Skeletal muscle tissue (tissue), 4 donors: ENCODE data around the gene TMEM50A. TPM values are rescaled to one million over a fixed set of nuclear protein-coding genes. Genes with fewer than 3 reads are reported as not detected.
"Not testable (repeated sequence)": the region's sequence is repeated elsewhere in the genome, so short reads cannot be mapped to it uniquely, and the experiment has no call there.

Experiments
- H3K27ac ChIP-seq: one replicate; pipeline ENCODE4 v1.7.0; 2013; ENCODE audit warnings: mild to moderate bottlenecking, low read depth, low read length, inconsistent platforms
- H3K27me3 ChIP-seq, 3 donors: one replicate each; pipeline ENCODE4 v1.7.0; 2013; ENCODE audit warnings: low read length in 3 of 3; ENCODE audit not compliant: control insufficient read depth in 3 of 3, insufficient read depth in 3 of 3
- H3K36me3 ChIP-seq, 3 donors: one replicate each; pipeline ENCODE4 v1.7.0; 2013; ENCODE audit warnings: low read length in 3 of 3; ENCODE audit not compliant: control insufficient read depth in 3 of 3, insufficient read depth in 3 of 3
- H3K4me1 ChIP-seq, 3 donors: one replicate each; pipeline ENCODE4 v1.7.0; 2013; ENCODE audit warnings: low read length in 3 of 3, mild to moderate bottlenecking in 3 of 3; ENCODE audit not compliant: control insufficient read depth in 3 of 3, insufficient read depth in 3 of 3
- H3K4me3 ChIP-seq, 3 donors: one replicate each; pipeline ENCODE4 v1.7.0; 2013; ENCODE audit warnings: low read length in 3 of 3
- H3K9ac ChIP-seq, 3 donors: one replicate each; pipeline ENCODE4 v1.7.0; 2013; ENCODE audit warnings: low read length in 3 of 3, mild to moderate bottlenecking in 3 of 3, moderate library complexity in 2 of 3, low read depth in 1 of 3
- H3K9me3 ChIP-seq, 3 donors: one replicate each; pipeline ENCODE4 v1.7.0; 2013; ENCODE audit warnings: low read length in 3 of 3; ENCODE audit not compliant: control insufficient read depth in 3 of 3
- total RNA-seq: library from RNA; depleted of rRNA; stranded (reverse); fragments of >200 nt; gene quantifications from one replicate; pipeline ENCODE4 v1.2.3, GENCODE V29; 2014
- donor health status: Osteomylitis.

Gene TMEM50A
- total RNA-seq, 1 donor from 2014 or later = 72.0 TPM

- H3K36me3 ChIP-seq, H3K27me3 ChIP-seq, H3K27ac ChIP-seq, H3K9me3 ChIP-seq: not testable (repeated sequence)
- Histone ChIP-seq H3K4me1 (peaks cover 5 to 11% (median 5%) of the 10 kb centered on the region in 3 donors), H3K9ac (peak overlapping the region; percentile 29 to 79 (median 72)), H3K4me3 (peak overlapping the region; percentile 67 to 87 (median 81))
Measured at GRCh38 chr1:25336922-25337354, 1.2 kb upstream of the TMEM50A start.

- Histone ChIP-seq H3K9ac (peak overlapping the region; percentile 70 to 91 (median 90)), H3K4me3 (peak overlapping the region; percentile 70 to 86 (median 86)), H3K27ac (peak overlapping the region; percentile 90), H3K4me1 (peaks cover 5 to 11% (median 5%) of the 10 kb centered on the region in 3 donors)
- H3K9me3 ChIP-seq, H3K36me3 ChIP-seq, H3K27me3 ChIP-seq: not testable (repeated sequence)
Measured at GRCh38 chr1:25337483-25338187, 499 bp upstream of the TMEM50A start.

GRCh38 chr1:25338986-25339385 is 852 bp downstream of the TMEM50A start:
- H3K9ac ChIP-seq = peak overlapping the region; percentile 89 to 91 (median 90)
- peak overlapping the region; percentile 86 to 87 (median 86) for H3K4me3 ChIP-seq

GRCh38 chr1:25341746-25342145 is 3.6 kb downstream of the TMEM50A start:
- Histone ChIP-seq H3K4me3 (no peak overlapping the region), H3K27me3 (no peaks in the 10 kb centered on the region), H3K36me3 (peaks cover 3 to 9% (median 5%) of the 10 kb centered on the region in 3 donors), H3K9ac (no peak overlapping the region), H3K4me1 (peaks cover 5 to 11% (median 10%) of the 10 kb centered on the region in 3 donors), H3K9me3 (no peaks in the 10 kb centered on the region), H3K27ac (no peak overlapping the region)

More at GRCh38 chr1:25338986-25339385, 852 bp downstream of the TMEM50A start:
- peak overlapping the region; percentile 90 for H3K27ac ChIP-seq
- no peaks in the 10 kb centered on the region for H3K27me3 ChIP-seq
- no peaks in the 10 kb centered on the region for H3K9me3 ChIP-seq
- H3K36me3 ChIP-seq = peaks cover 3 to 5% (median 4%) of the 10 kb centered on the region in 3 donors
- H3K4me1 ChIP-seq = peaks cover 5 to 11% (median 9%) of the 10 kb centered on the region in 3 donors

- Histone ChIP-seq H3K36me3 (peaks cover 3 to 9% (median 5%) of the 10 kb centered on the region in 3 donors), H3K4me1 (peaks cover 5 to 11% (median 10%) of the 10 kb centered on the region in 3 donors), H3K9me3 (no peaks in the 10 kb centered on the region), H3K27ac (no peak overlapping the region), H3K27me3 (no peaks in the 10 kb centered on the region), H3K4me3 (no peak overlapping the region), H3K9ac (no peak overlapping the region)
Measured at GRCh38 chr1:25342846-25343245, 4.7 kb downstream of the TMEM50A start.

- Histone ChIP-seq H3K27me3 (no peaks in the 10 kb centered on the region), H3K27ac (no peak overlapping the region), H3K4me1 (peaks cover 5 to 11% (median 10%) of the 10 kb centered on the region in 3 donors), H3K4me3 (no peak overlapping the region), H3K9ac (no peak overlapping the region), H3K9me3 (no peaks in the 10 kb centered on the region), H3K36me3 (peaks cover 3 to 11% (median 4%) of the 10 kb centered on the region in 3 donors)
Measured at GRCh38 chr1:25343872-25344271, 5.7 kb downstream of the TMEM50A start.

GRCh38 chr1:25347556-25347955 is 9.4 kb downstream of the TMEM50A start:
- H3K4me1 ChIP-seq = peaks cover 0 to 5% (median 0%) of the 10 kb centered on the region in 3 donors

GRCh38 chr1:25349606-25350005 is 11.5 kb downstream of the TMEM50A start:
- Histone ChIP-seq H3K4me1 (no peaks in the 10 kb centered on the region), H3K27me3 (no peaks in the 10 kb centered on the region), H3K27ac (no peak overlapping the region), H3K9me3 (no peaks in the 10 kb centered on the region), H3K36me3 (peaks cover 8 to 27% (median 15%) of the 10 kb centered on the region in 3 donors), H3K9ac (no peak overlapping the region), H3K4me3 (no peak overlapping the region)

More at GRCh38 chr1:25347556-25347955, 9.4 kb downstream of the TMEM50A start:
- H3K27me3 ChIP-seq = no peaks in the 10 kb centered on the region
- no peak overlapping the region for H3K27ac ChIP-seq
- peaks cover 5 to 22% (median 5%) of the 10 kb centered on the region in 3 donors for H3K36me3 ChIP-seq
- no peak overlapping the region for H3K4me3 ChIP-seq
- H3K9ac ChIP-seq = no peak overlapping the region
- no peaks in the 10 kb centered on the region for H3K9me3 ChIP-seq

GRCh38 chr1:25355841-25356395 is 17.8 kb downstream of the TMEM50A start:
- peak overlapping the region in 1 of 3 donors; percentile 0 for H3K9ac ChIP-seq
- no peak overlapping the region for H3K27ac ChIP-seq
- no peak overlapping the region for H3K4me3 ChIP-seq
- peaks cover 0 to 2% (median 0%) of the 10 kb centered on the region in 3 donors for H3K4me1 ChIP-seq
- peaks cover 21 to 29% (median 26%) of the 10 kb centered on the region in 3 donors for H3K36me3 ChIP-seq
- H3K27me3 ChIP-seq = no peaks in the 10 kb centered on the region
- H3K9me3 ChIP-seq = no peaks in the 10 kb centered on the region

- H3K4me3 ChIP-seq = no peak overlapping the region
- H3K27me3 ChIP-seq = no peaks in the 10 kb centered on the region
- peaks cover 24 to 31% (median 30%) of the 10 kb centered on the region in 3 donors for H3K36me3 ChIP-seq
- H3K27ac ChIP-seq = no peak overlapping the region
- no peak overlapping the region for H3K9ac ChIP-seq
- peaks cover 0 to 2% (median 0%) of the 10 kb centered on the region in 3 donors for H3K4me1 ChIP-seq
- H3K9me3 ChIP-seq = no peaks in the 10 kb centered on the region
Measured at GRCh38 chr1:25356441-25356840, 18.3 kb downstream of the TMEM50A start.
